ENCODE measurements around the gene MORC2.

Gene MORC2

GRCh38 chr22:30968015-30968923 lies at the start of gene MORC2:
Gene MORC2 (minus strand): TSS chr22:30968774. CDS start chr22:30967889, 885 bp downstream.
- DNase-seq, result peak in 1 of 4 experiments; percentile 23

- no peak for DNase-seq
Measured at GRCh38 chr22:31005535-31005934, 37.0 kb upstream of the MORC2 start.

- DNase-seq, result no peak
Measured at GRCh38 chr22:31001124-31001770, 32.7 kb upstream of the MORC2 start.

- no peak for DNase-seq
Measured at GRCh38 chr22:30998329-30998728, 29.8 kb upstream of the MORC2 start.

GRCh38 chr22:30996462-30996861 lies 27.9 kb upstream of the MORC2 start:
- DNase-seq, result no peak

GRCh38 chr22:30994960-30995359 lies 26.4 kb upstream of the MORC2 start:
- no peak for DNase-seq

GRCh38 chr22:30992565-30992964 lies 24.0 kb upstream of the MORC2 start:
- DNase-seq, result no peak

GRCh38 chr22:30990690-30991089 lies 22.1 kb upstream of the MORC2 start:
- DNase-seq, result no peak

- no peak for DNase-seq
Measured at GRCh38 chr22:30989474-30989873, 20.9 kb upstream of the MORC2 start.

- DNase-seq, result no peak
Measured at GRCh38 chr22:30985561-30986208, 17.1 kb upstream of the MORC2 start.

- DNase-seq, result no peak
Measured at GRCh38 chr22:30984317-30984716, 15.7 kb upstream of the MORC2 start.

GRCh38 chr22:30982512-30982911 lies 13.9 kb upstream of the MORC2 start:
- no peak for DNase-seq

GRCh38 chr22:30979932-30980331 lies 11.4 kb upstream of the MORC2 start:
- no peak for DNase-seq

- no peak for DNase-seq
Measured at GRCh38 chr22:30978304-30978962, 9.9 kb upstream of the MORC2 start.

- no peak for DNase-seq
Measured at GRCh38 chr22:30970356-30970746, 1.8 kb upstream of the MORC2 start.

GRCh38 chr22:30969532-30970355 lies 1.2 kb upstream of the MORC2 start:
- peak in 1 of 4 experiments; percentile 48 for DNase-seq

GRCh38 chr22:30968924-30969531 lies 454 bp upstream of the MORC2 start, which contains the start of gene TUG1:
Gene TUG1 (plus strand): TSS chr22:30969265.
- peak; percentile 89 to 96 (median 92) for DNase-seq

GRCh38 chr22:30964858-30965257 lies 3.7 kb downstream of the MORC2 start:
- DNase-seq, result no peak

GRCh38 chr22:30955153-30955552 lies 13.4 kb downstream of the MORC2 start:
- DNase-seq, result no peak

GRCh38 chr22:30953206-30953605 lies 15.4 kb downstream of the MORC2 start:
- no peak for DNase-seq

- no peak for DNase-seq
Measured at GRCh38 chr22:30949934-30950660, 18.5 kb downstream of the MORC2 start.

All from activated naive CD4-positive, alpha-beta T cell (primary cell).